Endothelial cell of umbilical vein (primary cell): Measurements from ENCODE around the gene PCGF3. TPM values are rescaled to one million over a fixed set of nuclear protein-coding genes. Genes with fewer than 3 reads are reported as not detected.

ENCODE experiments used
- BruUV-seq: library from RNA; stranded (reverse); fragments of 400-500 nt; replicated peaks from 2 replicates; lab custom pipeline; 2021; lab: Mats Ljungman, UMichigan
- CTCF ChIA-PET: fragments of 300-600, 350-600 bp; sonication (Branson Sonifier 250); formaldehyde crosslinking; loops from one replicate; lab custom pipeline; 2021; ENCODE audit warnings: antibody characterized with exemption, inconsistent platforms; lab: Charles Lee
- POLR2A ChIA-PET: fragments of 300-600, 350-600 bp; sonication (Branson Sonifier 250); formaldehyde crosslinking; loops from one replicate; lab custom pipeline; 2021; ENCODE audit warnings: antibody characterized with exemption, inconsistent platforms; lab: Charles Lee
- DNase-seq: peaks from one replicate; pipeline ENCODE4 v3.0.0-alpha.2; 2011; ENCODE audit warnings: low read depth, low spot score
- FAIRE-seq: peaks from 2 replicates; lab custom pipeline; 2011; peaks lifted over from hg19 to GRCh38; lab: Jason Lieb, UNC
- H2AFZ ChIP-seq: 2 replicates; pipeline ENCODE4 v1.6.0; 2012; ENCODE audit warnings: low read depth, low read length, control low read depth, inconsistent platforms
- H3K27ac ChIP-seq: 2 replicates; pipeline ENCODE4 v1.5.1; 2011; ENCODE audit warnings: low read depth, mild to moderate bottlenecking, control low read depth, low read length, moderate library complexity; ENCODE audit not compliant: insufficient read depth
- H3K27me3 ChIP-seq, 2 experiments: 2 replicates each; pipeline versions ENCODE4 v1.6.0 to v1.6.1; 2011; ENCODE audit warnings: low read length in 2 of 2, mixed read lengths in 1 of 2; ENCODE audit not compliant: control insufficient read depth in 2 of 2, insufficient read depth in 2 of 2
- H3K36me3 ChIP-seq, 2 experiments: 2 replicates in 1 of 2; 3 replicates in 1 of 2; pipeline ENCODE4 v1.5.1; 2011; ENCODE audit warnings: low read length in 2 of 2, mild to moderate bottlenecking in 1 of 2, moderate library complexity in 1 of 2; ENCODE audit not compliant: control insufficient read depth in 2 of 2, insufficient read depth in 2 of 2; ENCODE audit errors: extremely low read depth in 1 of 2
- H3K4me1 ChIP-seq: 3 replicates; pipeline ENCODE4 v1.5.1; 2011; ENCODE audit warnings: mild to moderate bottlenecking, low read length; ENCODE audit not compliant: control insufficient read depth, insufficient read depth; ENCODE audit errors: extremely low read depth
- H3K4me2 ChIP-seq: 2 replicates; pipeline ENCODE4 v1.6.1; 2011; ENCODE audit warnings: low read length, control low read depth, mixed read lengths; ENCODE audit not compliant: insufficient read depth
- H3K4me3 ChIP-seq, 3 experiments: fragments of 200-600 bp in 1 of 3; sonication (generic), shearing (Covaris generic) in 1 of 3; replicated peaks in 1 of 3; 2 replicates each; pipeline ENCODE4 v1.5.1; 2011 to 2016; ENCODE audit warnings: control low read depth in 3 of 3, low read length in 3 of 3, mild to moderate bottlenecking in 2 of 3, inconsistent platforms in 1 of 3, low read depth in 1 of 3, moderate library complexity in 1 of 3; ENCODE audit not compliant: insufficient read depth in 1 of 3
- H3K79me2 ChIP-seq: 2 replicates; pipeline ENCODE4 v1.6.0; 2012; ENCODE audit warnings: low read length, inconsistent platforms; ENCODE audit not compliant: control insufficient read depth, insufficient read depth
- H3K9ac ChIP-seq: replicated peaks from 2 replicates; pipeline ENCODE3; 2011; ENCODE audit warnings: low read length, control low read depth; ENCODE audit not compliant: insufficient read depth; ENCODE audit errors: extremely low read depth
- H3K9me1 ChIP-seq: replicated peaks from 3 replicates; pipeline ENCODE4 v1.6.0; 2011; ENCODE audit warnings: mild to moderate bottlenecking, low read length; ENCODE audit not compliant: control insufficient read depth, insufficient read depth; ENCODE audit errors: extremely low read depth
- H3K9me3 ChIP-seq: replicated peaks from 2 replicates; pipeline ENCODE4 v1.5.1; 2012; ENCODE audit warnings: low read length, inconsistent platforms; ENCODE audit not compliant: control insufficient read depth, insufficient read depth
- H4K20me1 ChIP-seq: replicated peaks from 2 replicates; pipeline ENCODE3; 2011; ENCODE audit warnings: mild to moderate bottlenecking, low read length; ENCODE audit not compliant: control insufficient read depth, insufficient read depth; ENCODE audit errors: extremely low read depth
- EZH2 ChIP-seq: IDR thresholded peaks from 2 replicates; pipeline ENCODE4 v1.6.1; 2012; ENCODE audit warnings: borderline replicate concordance, low read depth, mild to moderate bottlenecking, moderate library complexity, low read length, inconsistent platforms; ENCODE audit not compliant: severe bottlenecking
- FOS ChIP-seq: IDR thresholded peaks from 2 replicates; pipeline ENCODE4 v1.6.1; 2011; ENCODE audit warnings: mild to moderate bottlenecking, low read length, moderate library complexity, borderline replicate concordance; ENCODE audit not compliant: insufficient read depth
- GATA2 ChIP-seq: IDR thresholded peaks from 2 replicates; pipeline ENCODE4 v1.7.0; 2011; ENCODE audit warnings: low read depth, mild to moderate bottlenecking, moderate library complexity, mixed read lengths, low read length; ENCODE audit not compliant: insufficient read length, insufficient read depth
- JUN ChIP-seq: IDR thresholded peaks from 2 replicates; pipeline ENCODE4 v1.6.1; 2011; ENCODE audit warnings: borderline replicate concordance, low read depth; ENCODE audit not compliant: insufficient read length, insufficient read depth
- MYC ChIP-seq: IDR thresholded peaks from one replicate; pipeline ENCODE4 v1.6.1; 2011; ENCODE audit warnings: mild to moderate bottlenecking, low read depth, low read length
- POLR2A ChIP-seq: IDR thresholded peaks from 2 replicates; pipeline ENCODE4 v1.6.1; 2012; ENCODE audit warnings: low read depth, mild to moderate bottlenecking, control low read depth, low read length
- POLR2AphosphoS5 ChIP-seq: IDR thresholded peaks from 2 replicates; pipeline ENCODE4 v1.6.1; 2012; ENCODE audit warnings: low read depth, mild to moderate bottlenecking, control low read depth, low read length, moderate library complexity; ENCODE audit not compliant: insufficient read depth
- dilution Hi-C: fragments of 300-500 bp; cut with MboI; formaldehyde crosslinking; loops from one replicate; pipeline ENCODE4 v1.15.0; 2019; ENCODE audit warnings: low sequenced_read_pairs; ENCODE audit not compliant: extremely low pct_ligation_motif_present
- intact Hi-C: fragments of 100-400 bp; cut with micrococcal nuclease; formaldehyde crosslinking; loops from one replicate; pipeline ENCODE4 v1.10.0; 2022
- polyA plus RNA-seq, 4 experiments: library from polyadenylated mRNA; depleted of rRNA in 3 of 4; stranded (reverse) in 3 of 4; unstranded in 1 of 4; fragments of >200 nt; gene quantifications; 2 replicates each; pipeline versions ENCODE4 v1.2.1 to v1.2.3, GENCODE V29; 2011 to 2012; ENCODE audit warnings: missing spikeins in 1 of 4
- total RNA-seq: library from RNA; stranded (reverse); gene quantifications from 2 replicates; pipeline ENCODE4 v1.2.3, GENCODE V29; 2021
- TF ChIP-seq, protein P1 (sequence below): IDR thresholded peaks from 2 replicates; pipeline ENCODE4 v1.6.1; 2011; ENCODE audit not compliant: insufficient read depth, insufficient read length
- TF ChIP-seq, protein P2 (sequence below), 2 donors: IDR thresholded peaks; 1 replicate in 1 of 2; 2 replicates in 1 of 2; pipeline ENCODE4 v1.5.1; 2011; ENCODE audit warnings: low read length in 2 of 2, mild to moderate bottlenecking in 2 of 2, moderate library complexity in 2 of 2, control low read depth in 1 of 2, inconsistent platforms in 1 of 2, low read depth in 1 of 2; ENCODE audit not compliant: insufficient read depth in 1 of 2; ENCODE audit errors: extremely low read depth in 1 of 2

Gene PCGF3
- total and polyA plus RNA-seq, 2 donors (not counting 3 experiments of a cell fraction or from before 2014, with no cell fraction given), result 70.2 to 91.8 TPM

DNA sequence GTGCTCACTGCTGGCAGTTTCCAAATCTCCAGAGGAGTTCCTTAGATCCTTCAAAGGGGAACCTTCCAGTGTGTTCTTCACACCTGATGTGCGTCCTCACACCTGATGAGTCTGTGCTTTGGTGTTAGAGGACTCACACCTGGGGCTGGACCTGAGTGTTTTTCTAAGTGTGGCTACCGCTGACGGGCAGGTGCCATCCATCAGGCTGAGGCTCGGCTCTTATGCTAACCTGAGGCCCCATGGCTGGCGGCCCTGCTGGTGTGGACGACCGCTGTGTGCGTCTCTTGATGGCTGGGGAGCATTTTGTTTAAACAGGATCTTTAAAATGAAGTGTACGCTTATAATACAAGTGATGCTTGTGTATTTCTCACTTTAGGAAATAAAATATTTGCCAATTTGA lies 28.4 kb downstream of the PCGF3 start:
- ChIA-PET POLR2A (no interaction called here), CTCF (interaction anchor here (1.4 kb wide), 1 partner anchor 9 kb away, joined by 4 read pairs; no protein-coding TSS in a partner anchor)
- Histone ChIP-seq H3K9me1 (no peaks in the 10 kb centered on the region), H3K4me1 (no peaks in the 10 kb centered on the region), H3K27me3 (no peaks in the 10 kb centered on the region), H3K9ac (no peak overlapping the region), H4K20me1 (no peaks in the 10 kb centered on the region), H2AFZ (no peak overlapping the region), H3K79me2 (peaks cover 5% of the 10 kb centered on the region), H3K27ac (no peak overlapping the region), H3K4me3 (no peak overlapping the region), H3K4me2 (no peak overlapping the region), H3K36me3 (peaks cover 16 to 47% of the 10 kb centered on the region in 2 experiments), H3K9me3 (no peaks in the 10 kb centered on the region)
- dilution Hi-C loops, result no loop called here
- no TSS peak for BruUV-seq
- intact Hi-C loops, result no loop called here
- FAIRE-seq, result no peak
- TF ChIP-seq POLR2A (no peak), MYC (no peak), EZH2 (no peak), FOS (no peak), JUN (no peak), POLR2AphosphoS5 (no peak), GATA2 (no peak)
- TF ChIP-seq, protein P1, sequence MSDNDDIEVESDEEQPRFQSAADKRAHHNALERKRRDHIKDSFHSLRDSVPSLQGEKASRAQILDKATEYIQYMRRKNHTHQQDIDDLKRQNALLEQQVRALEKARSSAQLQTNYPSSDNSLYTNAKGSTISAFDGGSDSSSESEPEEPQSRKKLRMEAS, result no peak
- TF ChIP-seq, protein P2, sequence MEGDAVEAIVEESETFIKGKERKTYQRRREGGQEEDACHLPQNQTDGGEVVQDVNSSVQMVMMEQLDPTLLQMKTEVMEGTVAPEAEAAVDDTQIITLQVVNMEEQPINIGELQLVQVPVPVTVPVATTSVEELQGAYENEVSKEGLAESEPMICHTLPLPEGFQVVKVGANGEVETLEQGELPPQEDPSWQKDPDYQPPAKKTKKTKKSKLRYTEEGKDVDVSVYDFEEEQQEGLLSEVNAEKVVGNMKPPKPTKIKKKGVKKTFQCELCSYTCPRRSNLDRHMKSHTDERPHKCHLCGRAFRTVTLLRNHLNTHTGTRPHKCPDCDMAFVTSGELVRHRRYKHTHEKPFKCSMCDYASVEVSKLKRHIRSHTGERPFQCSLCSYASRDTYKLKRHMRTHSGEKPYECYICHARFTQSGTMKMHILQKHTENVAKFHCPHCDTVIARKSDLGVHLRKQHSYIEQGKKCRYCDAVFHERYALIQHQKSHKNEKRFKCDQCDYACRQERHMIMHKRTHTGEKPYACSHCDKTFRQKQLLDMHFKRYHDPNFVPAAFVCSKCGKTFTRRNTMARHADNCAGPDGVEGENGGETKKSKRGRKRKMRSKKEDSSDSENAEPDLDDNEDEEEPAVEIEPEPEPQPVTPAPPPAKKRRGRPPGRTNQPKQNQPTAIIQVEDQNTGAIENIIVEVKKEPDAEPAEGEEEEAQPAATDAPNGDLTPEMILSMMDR (IDR thresholded peaks at IDR 0.05; ENCODE audit: extremely low read depth in 1 of 2, insufficient read depth in 1 of 2, low read depth in 1 of 2, low read length in 2 of 2), result no peak
- no peak for DNase-seq
